ENCODE data around the gene SRXN1.
A peak's percentile ranks its signal among the peaks of the same experiment; 100 is the strongest.

DNA sequence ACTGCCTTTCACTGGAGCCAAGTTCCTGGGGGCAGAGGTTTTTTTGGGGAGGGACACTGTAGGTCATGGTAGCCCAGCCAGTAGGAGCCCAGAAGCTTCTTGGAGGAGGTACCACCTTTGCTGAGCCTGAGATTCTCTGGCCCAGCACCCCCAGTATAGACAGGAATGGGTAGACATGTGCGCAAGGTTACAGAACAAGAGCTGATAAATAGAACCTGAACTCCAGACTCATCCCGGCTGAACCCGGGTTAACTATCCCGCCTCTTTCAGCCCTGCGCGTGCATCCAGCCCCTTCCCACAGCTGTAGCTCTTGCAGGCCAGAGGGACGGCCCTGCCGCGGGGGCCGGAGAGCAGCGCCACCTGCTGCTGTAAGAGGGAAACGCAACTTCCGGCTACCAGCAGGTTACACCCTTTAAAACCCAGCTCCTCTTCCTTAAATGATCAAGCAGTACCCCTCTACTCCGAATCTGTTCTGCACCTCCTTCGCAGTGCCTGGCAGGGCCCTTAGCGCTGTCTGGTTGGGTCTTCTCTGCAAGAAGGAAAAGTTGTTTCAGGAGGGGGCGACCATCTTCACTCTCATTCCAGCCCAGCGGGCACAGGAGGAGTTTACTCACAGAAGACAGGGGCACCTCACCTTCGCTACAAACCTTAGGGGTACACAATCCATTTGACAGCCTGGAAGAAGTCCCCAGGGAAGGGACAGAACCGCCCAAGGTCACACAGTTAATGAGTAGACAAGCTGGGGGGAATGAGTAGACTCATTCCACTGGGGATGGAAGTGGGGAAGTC lies 7.5 kb downstream of the SRXN1 start:
- TF ChIP-seq, protein P1, sequence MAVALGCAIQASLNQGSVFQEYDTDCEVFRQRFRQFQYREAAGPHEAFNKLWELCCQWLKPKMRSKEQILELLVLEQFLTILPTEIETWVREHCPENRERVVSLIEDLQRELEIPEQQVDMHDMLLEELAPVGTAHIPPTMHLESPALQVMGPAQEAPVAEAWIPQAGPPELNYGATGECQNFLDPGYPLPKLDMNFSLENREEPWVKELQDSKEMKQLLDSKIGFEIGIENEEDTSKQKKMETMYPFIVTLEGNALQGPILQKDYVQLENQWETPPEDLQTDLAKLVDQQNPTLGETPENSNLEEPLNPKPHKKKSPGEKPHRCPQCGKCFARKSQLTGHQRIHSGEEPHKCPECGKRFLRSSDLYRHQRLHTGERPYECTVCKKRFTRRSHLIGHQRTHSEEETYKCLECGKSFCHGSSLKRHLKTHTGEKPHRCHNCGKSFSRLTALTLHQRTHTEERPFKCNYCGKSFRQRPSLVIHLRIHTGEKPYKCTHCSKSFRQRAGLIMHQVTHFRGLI (tag by site-specific recombination; IDR thresholded peaks at IDR 0.05), result no peak
- no peak for TF ChIP-seq GLIS1 (tag by site-specific recombination; IDR thresholded peaks at IDR 0.05)
- TF ChIP-seq, protein P2, sequence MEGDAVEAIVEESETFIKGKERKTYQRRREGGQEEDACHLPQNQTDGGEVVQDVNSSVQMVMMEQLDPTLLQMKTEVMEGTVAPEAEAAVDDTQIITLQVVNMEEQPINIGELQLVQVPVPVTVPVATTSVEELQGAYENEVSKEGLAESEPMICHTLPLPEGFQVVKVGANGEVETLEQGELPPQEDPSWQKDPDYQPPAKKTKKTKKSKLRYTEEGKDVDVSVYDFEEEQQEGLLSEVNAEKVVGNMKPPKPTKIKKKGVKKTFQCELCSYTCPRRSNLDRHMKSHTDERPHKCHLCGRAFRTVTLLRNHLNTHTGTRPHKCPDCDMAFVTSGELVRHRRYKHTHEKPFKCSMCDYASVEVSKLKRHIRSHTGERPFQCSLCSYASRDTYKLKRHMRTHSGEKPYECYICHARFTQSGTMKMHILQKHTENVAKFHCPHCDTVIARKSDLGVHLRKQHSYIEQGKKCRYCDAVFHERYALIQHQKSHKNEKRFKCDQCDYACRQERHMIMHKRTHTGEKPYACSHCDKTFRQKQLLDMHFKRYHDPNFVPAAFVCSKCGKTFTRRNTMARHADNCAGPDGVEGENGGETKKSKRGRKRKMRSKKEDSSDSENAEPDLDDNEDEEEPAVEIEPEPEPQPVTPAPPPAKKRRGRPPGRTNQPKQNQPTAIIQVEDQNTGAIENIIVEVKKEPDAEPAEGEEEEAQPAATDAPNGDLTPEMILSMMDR (tag by site-specific recombination; IDR thresholded peaks at IDR 0.05), result peak; percentile 96
- no peak for TF ChIP-seq ZNF202 (tag by site-specific recombination; IDR thresholded peaks at IDR 0.05; ENCODE audit: borderline replicate concordance)

Measured in HEK293 (cell line).